Activated B cell treated with CpG ODN at 0.5 μM for 24 hours (primary cell): ENCODE measurements around the gene RNASE8. TPM values are rescaled to one million over a fixed set of nuclear protein-coding genes. Genes with fewer than 3 reads are reported as not detected.

Experiments
- ATAC-seq: fragments of 200-7000 bp; cut with Tn5 transposase; one replicate; pipeline ENCODE4 v1.10.0; 2021; ENCODE audit warnings: low read depth, mild to moderate bottlenecking, moderate library complexity
- CTCF ChIA-PET: fragments of 350-600 bp; sonication (Branson Sonifier 250); formaldehyde crosslinking; loops from one replicate; lab custom pipeline; 2021; ENCODE audit warnings: antibody characterized with exemption; lab: Charles Lee
- POLR2A ChIA-PET: fragments of 350-600 bp; sonication (Branson Sonifier 250); formaldehyde crosslinking; loops from one replicate; lab custom pipeline; 2021; ENCODE audit warnings: antibody characterized with exemption; lab: Charles Lee
- DNase-seq: peaks from one replicate; pipeline ENCODE4 v3.0.0; 2022
- H3K27ac Mint-ChIP-seq: one replicate; pipeline ENCODE4 v1.8.0; 2020; ENCODE audit warnings: mixed read lengths
- H3K27me3 Mint-ChIP-seq: one replicate; pipeline ENCODE4 v1.8.0; 2021; ENCODE audit warnings: mixed read lengths
- H3K36me3 Mint-ChIP-seq: one replicate; pipeline ENCODE4 v1.8.0; 2021; ENCODE audit warnings: low read depth, mixed read lengths
- H3K4me1 Mint-ChIP-seq: one replicate; pipeline ENCODE4 v1.8.0; 2021; ENCODE audit warnings: mixed read lengths
- H3K4me3 Mint-ChIP-seq: one replicate; pipeline ENCODE4 v1.8.0; 2020; ENCODE audit warnings: mild to moderate bottlenecking, mixed read lengths
- H3K9me3 Mint-ChIP-seq: one replicate; pipeline ENCODE4 v1.8.0; 2020; ENCODE audit warnings: mixed read lengths
- CTCF ChIP-seq: fragments of 200-600 bp; IDR thresholded peaks from one replicate; pipeline ENCODE4 v1.8.0; 2022; ENCODE audit warnings: antibody characterized with exemption, mild to moderate bottlenecking
- intact Hi-C: fragments of 100-400 bp; cut with micrococcal nuclease; formaldehyde crosslinking; loops from one replicate; pipeline ENCODE4 v1.15.1; 2024
- total RNA-seq: library from RNA; stranded (reverse); gene quantifications from 2 replicates; pipeline ENCODE4 v1.2.3, GENCODE V29; 2022

The RNASE8 gene
- total RNA-seq, 1 donor from 2014 or later = not detected

GRCh38 chr14:21019366-21019765 lies 38.3 kb upstream of the RNASE8 start:
- intact Hi-C loops = no loop called here
- ChIA-PET POLR2A (interaction anchor here (1.0 kb wide), 1 partner anchor 68 kb away, joined by 3 read pairs; no protein-coding TSS in a partner anchor), CTCF (interaction anchor here (0.7 to 12.2 kb wide), 4 partner anchors 16 to 87 kb away, joined by 3 to 257 read pairs (median 4); partner anchors contain the start of gene TMEM253)
- DNase-seq (no peak), ATAC-seq (no peak)
- TF ChIP-seq CTCF = no peak
- no peaks in the 10 kb centered on the region for H3K9me3 Mint-ChIP-seq
- H3K36me3 Mint-ChIP-seq = peaks cover 8% of the 10 kb centered on the region
- peaks cover 13% of the 10 kb centered on the region for H3K4me1 Mint-ChIP-seq
- H3K4me3 Mint-ChIP-seq = no peak overlapping the region
- H3K27ac Mint-ChIP-seq = no peak overlapping the region
- peaks cover 45% of the 10 kb centered on the region for H3K27me3 Mint-ChIP-seq

- intact Hi-C loops = no loop called here
- Mint-ChIP-seq H3K27ac (no peak overlapping the region), H3K4me1 (peaks cover 18% of the 10 kb centered on the region), H3K9me3 (no peaks in the 10 kb centered on the region), H3K27me3 (peaks cover 38% of the 10 kb centered on the region), H3K4me3 (no peak overlapping the region), H3K36me3 (peaks cover 10% of the 10 kb centered on the region)
- POLR2A ChIA-PET = no interaction called here
- CTCF ChIA-PET = interaction anchor here (0.8 to 12.2 kb wide), 2 partner anchors 45 to 85 kb away, joined by 3 to 257 read pairs; partner anchors contain the start of gene TMEM253
- no peak for ATAC-seq
- no peak for TF ChIP-seq CTCF
- DNase-seq = no peak
Observed at GRCh38 chr14:21020977-21021545, 36.6 kb upstream of the RNASE8 start.

- intact Hi-C loops = no loop called here
- peaks cover 18% of the 10 kb centered on the region for H3K4me1 Mint-ChIP-seq
- no peak for DNase-seq
- no peak for ATAC-seq
- ChIA-PET POLR2A (no interaction called here), CTCF (interaction anchor here (1.0 to 2.6 kb wide), 2 partner anchors 8 to 71 kb away, joined by 3 to 12 read pairs; no protein-coding TSS in a partner anchor)
- peaks cover 34% of the 10 kb centered on the region for H3K27me3 Mint-ChIP-seq
- peak overlapping the region; percentile 20 for H3K4me3 Mint-ChIP-seq
- H3K9me3 Mint-ChIP-seq = no peaks in the 10 kb centered on the region
- H3K36me3 Mint-ChIP-seq = peaks cover 7% of the 10 kb centered on the region
- TF ChIP-seq CTCF = no peak
- H3K27ac Mint-ChIP-seq = no peak overlapping the region
Observed at GRCh38 chr14:21022686-21023085, 34.9 kb upstream of the RNASE8 start.

- Mint-ChIP-seq H3K27ac (no peak overlapping the region), H3K9me3 (no peaks in the 10 kb centered on the region), H3K27me3 (peaks cover 34% of the 10 kb centered on the region), H3K4me1 (peaks cover 18% of the 10 kb centered on the region), H3K36me3 (peaks cover 7% of the 10 kb centered on the region), H3K4me3 (no peak overlapping the region)
- intact Hi-C loops = no loop called here
- ChIA-PET CTCF (interaction anchor here (0.8 to 2.6 kb wide), 4 partner anchors 8 to 70 kb away, joined by 3 to 12 read pairs (median 3); no protein-coding TSS in a partner anchor), POLR2A (no interaction called here)
- ATAC-seq = no peak
- no peak for TF ChIP-seq CTCF
- no peak for DNase-seq
Observed at GRCh38 chr14:21023174-21023573, 34.4 kb upstream of the RNASE8 start.

GRCh38 chr14:21023817-21024584 lies 33.6 kb upstream of the RNASE8 start:
- Mint-ChIP-seq H3K27ac (peak overlapping the region; percentile 8), H3K9me3 (no peaks in the 10 kb centered on the region)
- no peak for ATAC-seq

More at GRCh38 chr14:21023817-21024584, 33.6 kb upstream of the RNASE8 start:
- ChIA-PET CTCF (interaction anchor here (0.8 to 2.6 kb wide), 4 partner anchors 9 to 69 kb away, joined by 3 to 12 read pairs (median 3); no protein-coding TSS in a partner anchor), POLR2A (interaction anchor here (0.7 kb wide), 1 partner anchor 80 kb away, joined by 3 read pairs; no protein-coding TSS in a partner anchor)
- TF ChIP-seq CTCF = no peak
- Mint-ChIP-seq H3K36me3 (peaks cover 7% of the 10 kb centered on the region), H3K4me3 (peak overlapping the region; percentile 88), H3K27me3 (peaks cover 32% of the 10 kb centered on the region), H3K4me1 (peaks cover 18% of the 10 kb centered on the region)
- DNase-seq = no peak
- intact Hi-C loops = loop anchor here (1.0 to 2.0 kb wide), 2 partner anchors 10 to 47 kb away; partner anchors contain the start of gene ARHGEF40
